ENCODE measurements around the gene DARS2.
"Not testable (repeated sequence)": the region's sequence is repeated elsewhere in the genome, so short reads cannot be mapped to it uniquely, and the experiment has no call there.

DARS2 gene

GRCh38 chr1:173824315-173825081, at the start of gene DARS2, which contains the start of gene CENPL:
DARS2 (plus strand) TSS chr1:173824673; CDS start chr1:173825230, 557 bp downstream.
CENPL (minus strand) TSS chr1:173824883; CDS start chr1:173811299, 13,584 bp downstream.
- DNase-seq (ENCODE audit: low spot score): peak; percentile 88
- FAIRE-seq: peak; percentile 20

- FAIRE-seq (no peak), DNase-seq (ENCODE audit: low spot score) (no peak)
These were observed 48.8 kb upstream of the DARS2 start for GRCh38 chr1:173775578-173776226.

- FAIRE-seq: no peak
- no peak for DNase-seq (ENCODE audit: low spot score)
These were observed 44.5 kb upstream of the DARS2 start for GRCh38 chr1:173779936-173780335.

GRCh38 chr1:173784997-173785396, 39.5 kb upstream of the DARS2 start:
- no peak for DNase-seq (ENCODE audit: low spot score)
- no peak for FAIRE-seq

GRCh38 chr1:173789841-173790240, 34.6 kb upstream of the DARS2 start:
- DNase-seq (ENCODE audit: low spot score) (no peak), FAIRE-seq (no peak)

- FAIRE-seq (no peak), DNase-seq (ENCODE audit: low spot score) (no peak)
These were observed 26.4 kb upstream of the DARS2 start for GRCh38 chr1:173798078-173798477.

- FAIRE-seq: not testable (repeated sequence)
These were observed 24.5 kb upstream of the DARS2 start for GRCh38 chr1:173799995-173800394.

GRCh38 chr1:173802961-173803360, 21.5 kb upstream of the DARS2 start:
- no peak for FAIRE-seq
- no peak for DNase-seq (ENCODE audit: low spot score)

More at GRCh38 chr1:173799995-173800394, 24.5 kb upstream of the DARS2 start:
- DNase-seq (ENCODE audit: low spot score): not testable (repeated sequence)

GRCh38 chr1:173813654-173814053, 10.8 kb upstream of the DARS2 start:
- not testable (repeated sequence) for FAIRE-seq; DNase-seq (ENCODE audit: low spot score)

GRCh38 chr1:173818459-173818858, 6.0 kb upstream of the DARS2 start:
- FAIRE-seq: no peak
- no peak for DNase-seq (ENCODE audit: low spot score)

GRCh38 chr1:173821680-173822079, 2.8 kb upstream of the DARS2 start:
- FAIRE-seq (no peak), DNase-seq (ENCODE audit: low spot score) (no peak)

GRCh38 chr1:173823781-173824314, 625 bp upstream of the DARS2 start:
- no peak for DNase-seq (ENCODE audit: low spot score)
- no peak for FAIRE-seq

- DNase-seq (ENCODE audit: low spot score) (no peak), FAIRE-seq (no peak)
These were observed 3.1 kb downstream of the DARS2 start for GRCh38 chr1:173827611-173828010.

- no peak for DNase-seq (ENCODE audit: low spot score)
- FAIRE-seq: no peak
These were observed 8.3 kb downstream of the DARS2 start for GRCh38 chr1:173832748-173833147.

- FAIRE-seq: no peak
- DNase-seq (ENCODE audit: low spot score): no peak
These were observed 27.6 kb downstream of the DARS2 start for GRCh38 chr1:173852105-173852504.

- no peak for FAIRE-seq
- no peak for DNase-seq (ENCODE audit: low spot score)
These were observed 28.6 kb downstream of the DARS2 start for GRCh38 chr1:173853074-173853473.

GRCh38 chr1:173856014-173856413, 31.5 kb downstream of the DARS2 start:
- no peak for DNase-seq (ENCODE audit: low spot score)
- no peak for FAIRE-seq

GRCh38 chr1:173856903-173857302, 32.4 kb downstream of the DARS2 start:
- FAIRE-seq: no peak
- no peak for DNase-seq (ENCODE audit: low spot score)

- no peak for DNase-seq (ENCODE audit: low spot score)
- no peak for FAIRE-seq
These were observed 33.0 kb downstream of the DARS2 start for GRCh38 chr1:173857363-173857917.

GRCh38 chr1:173859547-173859946, 35.1 kb downstream of the DARS2 start:
- not testable (repeated sequence) for DNase-seq (ENCODE audit: low spot score); FAIRE-seq

GRCh38 chr1:173860065-173860464, 35.6 kb downstream of the DARS2 start:
- no peak for DNase-seq (ENCODE audit: low spot score)
- FAIRE-seq: no peak

GRCh38 chr1:173861731-173862145, 37.3 kb downstream of the DARS2 start:
- DNase-seq (ENCODE audit: low spot score) (no peak), FAIRE-seq (no peak)
